A673 (cell line): ENCODE measurements around the gene PGGT1B.

Source experiments
- EZH2 ChIP-seq: fragments of 200-600 bp; sonication (generic); IDR thresholded peaks from 2 replicates; pipeline ENCODE4 v1.6.1; 2017; ENCODE audit warnings: borderline replicate concordance, low read depth, mild to moderate bottlenecking, mixed read lengths, antibody characterized with exemption, low read length; ENCODE audit not compliant: poor library complexity, severe bottlenecking
- TF ChIP-seq, protein P1 (sequence below): fragments of 300-800, 200-600 bp; sonication (generic); conservative IDR thresholded peaks from 2 replicates; pipeline ENCODE4 v1.5.1; 2017; ENCODE audit warnings: low read depth, mild to moderate bottlenecking, antibody characterized with exemption, low read length, moderate library complexity, mixed read lengths

DNA sequence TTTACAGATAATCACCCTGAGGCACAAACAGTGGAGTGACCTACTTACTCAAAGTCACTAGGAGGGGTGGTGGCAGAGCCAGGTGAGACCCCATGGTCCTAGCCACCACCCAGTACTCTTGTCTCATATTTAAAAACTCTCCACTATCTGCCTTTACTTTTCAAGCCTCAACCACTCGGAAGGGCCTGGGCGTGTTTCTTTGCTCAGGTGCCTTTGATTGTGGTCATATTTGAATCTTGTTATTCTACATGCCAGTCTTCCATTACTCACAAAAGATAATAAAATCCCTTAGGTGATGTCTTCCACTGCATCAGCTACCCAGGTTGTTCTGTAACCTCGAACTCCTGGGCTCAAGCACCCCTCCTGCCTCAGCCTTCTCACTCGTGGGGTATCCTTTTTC lies 72.3 kb downstream of the PGGT1B start:
- TF ChIP-seq, protein P1, sequence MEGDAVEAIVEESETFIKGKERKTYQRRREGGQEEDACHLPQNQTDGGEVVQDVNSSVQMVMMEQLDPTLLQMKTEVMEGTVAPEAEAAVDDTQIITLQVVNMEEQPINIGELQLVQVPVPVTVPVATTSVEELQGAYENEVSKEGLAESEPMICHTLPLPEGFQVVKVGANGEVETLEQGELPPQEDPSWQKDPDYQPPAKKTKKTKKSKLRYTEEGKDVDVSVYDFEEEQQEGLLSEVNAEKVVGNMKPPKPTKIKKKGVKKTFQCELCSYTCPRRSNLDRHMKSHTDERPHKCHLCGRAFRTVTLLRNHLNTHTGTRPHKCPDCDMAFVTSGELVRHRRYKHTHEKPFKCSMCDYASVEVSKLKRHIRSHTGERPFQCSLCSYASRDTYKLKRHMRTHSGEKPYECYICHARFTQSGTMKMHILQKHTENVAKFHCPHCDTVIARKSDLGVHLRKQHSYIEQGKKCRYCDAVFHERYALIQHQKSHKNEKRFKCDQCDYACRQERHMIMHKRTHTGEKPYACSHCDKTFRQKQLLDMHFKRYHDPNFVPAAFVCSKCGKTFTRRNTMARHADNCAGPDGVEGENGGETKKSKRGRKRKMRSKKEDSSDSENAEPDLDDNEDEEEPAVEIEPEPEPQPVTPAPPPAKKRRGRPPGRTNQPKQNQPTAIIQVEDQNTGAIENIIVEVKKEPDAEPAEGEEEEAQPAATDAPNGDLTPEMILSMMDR: no peak
- TF ChIP-seq EZH2: no peak
